Measurements from ENCODE around the gene RNPEP. TPM values are rescaled to one million over a fixed set of nuclear protein-coding genes. Genes with fewer than 3 reads are reported as not detected.

RNPEP gene
- total RNA-seq, 1 donor from 2014 or later: 106 TPM

- TF ChIP-seq, protein P1, sequence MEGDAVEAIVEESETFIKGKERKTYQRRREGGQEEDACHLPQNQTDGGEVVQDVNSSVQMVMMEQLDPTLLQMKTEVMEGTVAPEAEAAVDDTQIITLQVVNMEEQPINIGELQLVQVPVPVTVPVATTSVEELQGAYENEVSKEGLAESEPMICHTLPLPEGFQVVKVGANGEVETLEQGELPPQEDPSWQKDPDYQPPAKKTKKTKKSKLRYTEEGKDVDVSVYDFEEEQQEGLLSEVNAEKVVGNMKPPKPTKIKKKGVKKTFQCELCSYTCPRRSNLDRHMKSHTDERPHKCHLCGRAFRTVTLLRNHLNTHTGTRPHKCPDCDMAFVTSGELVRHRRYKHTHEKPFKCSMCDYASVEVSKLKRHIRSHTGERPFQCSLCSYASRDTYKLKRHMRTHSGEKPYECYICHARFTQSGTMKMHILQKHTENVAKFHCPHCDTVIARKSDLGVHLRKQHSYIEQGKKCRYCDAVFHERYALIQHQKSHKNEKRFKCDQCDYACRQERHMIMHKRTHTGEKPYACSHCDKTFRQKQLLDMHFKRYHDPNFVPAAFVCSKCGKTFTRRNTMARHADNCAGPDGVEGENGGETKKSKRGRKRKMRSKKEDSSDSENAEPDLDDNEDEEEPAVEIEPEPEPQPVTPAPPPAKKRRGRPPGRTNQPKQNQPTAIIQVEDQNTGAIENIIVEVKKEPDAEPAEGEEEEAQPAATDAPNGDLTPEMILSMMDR (IDR thresholded peaks at IDR 0.05): no peak
- Histone ChIP-seq H3K27me3 (no peaks in the 10 kb centered on the region), H3K4me3 (no peak overlapping the region), H3K36me3 (no peaks in the 10 kb centered on the region), H3K4me1 (no peaks in the 10 kb centered on the region), H3K27ac (no peak overlapping the region), H3K9me3 (no peaks in the 10 kb centered on the region)
- intact Hi-C loops (cut with DNase I): no loop called here
- DNase-seq (ENCODE audit: low spot score in 2 of 2): no peak
Measured at GRCh38 chr1:202012544-202013478, 30.4 kb downstream of the RNPEP start.

DNA sequence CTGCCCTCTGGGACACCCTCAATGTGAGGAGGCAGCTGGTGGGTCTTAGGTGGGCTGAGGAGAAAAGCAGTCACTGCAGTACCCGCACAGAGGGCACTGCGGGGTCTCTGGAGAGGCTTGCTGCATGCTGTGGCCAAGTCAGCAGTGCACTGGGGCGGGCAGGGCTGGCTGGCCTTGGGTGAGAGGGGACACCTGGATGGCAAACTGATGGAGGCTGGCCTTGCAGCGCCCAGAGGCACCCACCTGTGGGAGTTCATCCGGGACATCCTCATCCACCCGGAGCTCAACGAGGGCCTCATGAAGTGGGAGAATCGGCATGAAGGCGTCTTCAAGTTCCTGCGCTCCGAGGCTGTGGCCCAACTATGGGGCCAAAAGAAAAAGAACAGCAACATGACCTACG is 31.2 kb downstream of the RNPEP start:
- H3K27ac ChIP-seq: no peak overlapping the region
- intact Hi-C loops (cut with DNase I): no loop called here
- H3K27me3 ChIP-seq: no peaks in the 10 kb centered on the region
- no peaks in the 10 kb centered on the region for H3K4me1 ChIP-seq
- no peaks in the 10 kb centered on the region for H3K36me3 ChIP-seq
- no peak overlapping the region for H3K4me3 ChIP-seq
- TF ChIP-seq, protein P1 (IDR thresholded peaks at IDR 0.05): no peak
- DNase-seq (ENCODE audit: low spot score in 2 of 2): no peak
- H3K9me3 ChIP-seq: no peaks in the 10 kb centered on the region

GRCh38 chr1:202014060-202014459 is 31.6 kb downstream of the RNPEP start:
- TF ChIP-seq, protein P1 (IDR thresholded peaks at IDR 0.05): no peak
- Histone ChIP-seq H3K4me1 (no peaks in the 10 kb centered on the region), H3K27ac (no peak overlapping the region), H3K27me3 (no peaks in the 10 kb centered on the region), H3K36me3 (no peaks in the 10 kb centered on the region), H3K4me3 (no peak overlapping the region), H3K9me3 (no peaks in the 10 kb centered on the region)
- DNase-seq (ENCODE audit: low spot score in 2 of 2): no peak
- intact Hi-C loops (cut with DNase I): no loop called here

GRCh38 chr1:202014915-202015661 is 32.6 kb downstream of the RNPEP start:
- intact Hi-C loops (cut with DNase I): no loop called here

DNA sequence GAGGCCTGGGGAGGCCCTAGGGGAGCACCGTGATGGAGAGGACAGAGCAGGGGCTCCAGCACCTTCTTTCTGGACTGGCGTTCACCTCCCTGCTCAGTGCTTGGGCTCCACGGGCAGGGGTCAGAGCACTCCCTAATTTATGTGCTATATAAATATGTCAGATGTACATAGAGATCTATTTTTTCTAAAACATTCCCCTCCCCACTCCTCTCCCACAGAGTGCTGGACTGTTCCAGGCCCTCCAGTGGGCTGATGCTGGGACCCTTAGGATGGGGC is 33.2 kb downstream of the RNPEP start:
- H3K27ac ChIP-seq: no peak overlapping the region

More at GRCh38 chr1:202014915-202015661, 32.6 kb downstream of the RNPEP start:
- TF ChIP-seq, protein P1 (IDR thresholded peaks at IDR 0.05): no peak
- Histone ChIP-seq H3K36me3 (no peaks in the 10 kb centered on the region), H3K9me3 (no peaks in the 10 kb centered on the region), H3K27ac (no peak overlapping the region), H3K27me3 (no peaks in the 10 kb centered on the region), H3K4me1 (no peaks in the 10 kb centered on the region), H3K4me3 (no peak overlapping the region)
- DNase-seq (ENCODE audit: low spot score in 2 of 2): no peak

More for the DNA sequence above, 33.2 kb downstream of the RNPEP start:
- intact Hi-C loops (cut with DNase I): no loop called here
- TF ChIP-seq, protein P1 (IDR thresholded peaks at IDR 0.05): no peak
- H3K9me3 ChIP-seq: no peaks in the 10 kb centered on the region
- no peaks in the 10 kb centered on the region for H3K4me1 ChIP-seq
- no peaks in the 10 kb centered on the region for H3K36me3 ChIP-seq
- no peak overlapping the region for H3K4me3 ChIP-seq
- DNase-seq (ENCODE audit: low spot score in 2 of 2): no peak
- H3K27me3 ChIP-seq: no peaks in the 10 kb centered on the region
